GM12872 (cell line): ENCODE results near the gene HM13.

Source experiments
- CTCF ChIP-seq: IDR thresholded peaks from 3 replicates; pipeline ENCODE4 v1.5.1; 2011; ENCODE audit warnings: low read depth, mild to moderate bottlenecking, low read length, moderate library complexity; ENCODE audit not compliant: insufficient read depth

HM13 gene

GRCh38 chr20:31515072-31515774 is 981 bp downstream of the HM13 start:
- TF ChIP-seq CTCF: no peak

GRCh38 chr20:31515775-31516107 is 1.5 kb downstream of the HM13 start:
- no peak for TF ChIP-seq CTCF

- no peak for TF ChIP-seq CTCF
These were observed 1.9 kb downstream of the HM13 start for GRCh38 chr20:31516166-31516565.

- no peak for TF ChIP-seq CTCF
These were observed 2.4 kb downstream of the HM13 start for GRCh38 chr20:31516651-31517050.

GRCh38 chr20:31517373-31517772 is 3.1 kb downstream of the HM13 start:
- TF ChIP-seq CTCF: 0 out of 3 replicates have a peak, but pooled peaks have one; percentile 8

- TF ChIP-seq CTCF: no peak
These were observed 8.5 kb downstream of the HM13 start for GRCh38 chr20:31522731-31523130.

GRCh38 chr20:31523361-31524283 is 9.4 kb downstream of the HM13 start:
- TF ChIP-seq CTCF: no peak
